Measurements from ENCODE around the gene ZFP30. TPM values are rescaled to one million over a fixed set of nuclear protein-coding genes. Genes with fewer than 3 reads are reported as not detected.

Gene ZFP30
- total and polyA plus RNA-seq, 2 of the 13 experiments (the other 11 are each of a cell fraction or from before 2014, with no cell fraction given) = 3.4 to 19.2 TPM

- TF ChIP-seq ZFP62 (CRISPR knock-in tag; IDR thresholded peaks at IDR 0.05) (no peak), ZNF235 (CRISPR knock-in tag; IDR thresholded peaks at IDR 0.05; ENCODE audit: borderline replicate concordance) (no peak), ZNF792 (CRISPR knock-in tag; IDR thresholded peaks at IDR 0.05) (peak; percentile 66; the same call in 1 of the 2 replicates), ZFY (CRISPR knock-in tag; IDR thresholded peaks at IDR 0.05) (no peak; the same call in 1 of the 2 replicates), MXD4 (CRISPR knock-in tag; IDR thresholded peaks at IDR 0.05) (peak; percentile 90), MBD4 (IDR thresholded peaks at IDR 0.05; ENCODE audit: borderline replicate concordance, low read length) (no peak), SNRNP70 (IDR thresholded peaks at IDR 0.05; ENCODE audit: low read depth, low read length) (no peak), ZNF75D (CRISPR knock-in tag; IDR thresholded peaks at IDR 0.05; ENCODE audit: borderline replicate concordance) (no peak), SKI (IDR thresholded peaks at IDR 0.05; ENCODE audit: partially characterized antibody) (no peak), SRY (CRISPR knock-in tag; IDR thresholded peaks at IDR 0.05) (peak; percentile 57; the same call in 1 of the 2 replicates), ZNF124 (CRISPR knock-in tag; IDR thresholded peaks at IDR 0.05) (no peak), TBX3 (IDR thresholded peaks at IDR 0.05; ENCODE audit: borderline replicate concordance) (peak; percentile 66; the same call in 1 of the 2 replicates), LBX2 (CRISPR knock-in tag; IDR thresholded peaks at IDR 0.05; ENCODE audit: borderline replicate concordance) (no peak), TP53 (CRISPR knock-in tag; conservative IDR thresholded peaks at IDR 0.05) (no peak), NR2F2 (IDR thresholded peaks at IDR 0.05; ENCODE audit: borderline replicate concordance, low read depth) (no peak), TEF (CRISPR knock-in tag; IDR thresholded peaks at IDR 0.05) (0 out of 2 replicates have a peak, but pooled peaks have one; percentile 28), IKZF5 (CRISPR knock-in tag; IDR thresholded peaks at IDR 0.05) (no peak; the same call in 1 of the 2 replicates), ATF5 (CRISPR knock-in tag; IDR thresholded peaks at IDR 0.05; ENCODE audit: low read depth) (0 out of 2 replicates have a peak, but pooled peaks have one; percentile 48), TARDBP (CRISPR knock-in tag; IDR thresholded peaks at IDR 0.05) (0 out of 2 replicates have a peak, but pooled peaks have one; percentile 39), SSRP1 (CRISPR knock-in tag; IDR thresholded peaks at IDR 0.05) (peak; percentile 69; the same call in 1 of the 2 replicates), NR2C2 (CRISPR knock-in tag; IDR thresholded peaks at IDR 0.05; ENCODE audit: borderline replicate concordance) (peak; percentile 74), ETV5 (CRISPR knock-in tag; IDR thresholded peaks at IDR 0.05; ENCODE audit: borderline replicate concordance) (peak; percentile 15), MYNN (CRISPR knock-in tag; IDR thresholded peaks at IDR 0.05; ENCODE audit: low read depth) (peak; percentile 56; the same call in 1 of the 2 replicates), ELF3 (CRISPR knock-in tag; IDR thresholded peaks at IDR 0.05) (peak; percentile 50; the same call in 1 of the 2 replicates), ZNF382 (CRISPR knock-in tag; IDR thresholded peaks at IDR 0.05; ENCODE audit: borderline replicate concordance) (no peak), PLRG1 (conservative IDR thresholded peaks at IDR 0.05) (no peak), ZBTB26 (CRISPR knock-in tag; IDR thresholded peaks at IDR 0.05; ENCODE audit: borderline replicate concordance) (peak; percentile 73; the same call in 1 of the 2 replicates)
Observed at GRCh38 chr19:37655689-37656371, 565 bp upstream of the ZFP30 start (continued).
